ENCODE data around the gene PPP1R14B. TPM values are rescaled to one million over a fixed set of nuclear protein-coding genes. Genes with fewer than 3 reads are reported as not detected.
A peak's percentile ranks its signal among the peaks of the same experiment; 100 is the strongest.

The PPP1R14B gene
- total and polyA plus RNA-seq, 2 of the 13 experiments (the other 11 are each of a cell fraction or from before 2014, with no cell fraction given) = 110 to 148 TPM

DNA sequence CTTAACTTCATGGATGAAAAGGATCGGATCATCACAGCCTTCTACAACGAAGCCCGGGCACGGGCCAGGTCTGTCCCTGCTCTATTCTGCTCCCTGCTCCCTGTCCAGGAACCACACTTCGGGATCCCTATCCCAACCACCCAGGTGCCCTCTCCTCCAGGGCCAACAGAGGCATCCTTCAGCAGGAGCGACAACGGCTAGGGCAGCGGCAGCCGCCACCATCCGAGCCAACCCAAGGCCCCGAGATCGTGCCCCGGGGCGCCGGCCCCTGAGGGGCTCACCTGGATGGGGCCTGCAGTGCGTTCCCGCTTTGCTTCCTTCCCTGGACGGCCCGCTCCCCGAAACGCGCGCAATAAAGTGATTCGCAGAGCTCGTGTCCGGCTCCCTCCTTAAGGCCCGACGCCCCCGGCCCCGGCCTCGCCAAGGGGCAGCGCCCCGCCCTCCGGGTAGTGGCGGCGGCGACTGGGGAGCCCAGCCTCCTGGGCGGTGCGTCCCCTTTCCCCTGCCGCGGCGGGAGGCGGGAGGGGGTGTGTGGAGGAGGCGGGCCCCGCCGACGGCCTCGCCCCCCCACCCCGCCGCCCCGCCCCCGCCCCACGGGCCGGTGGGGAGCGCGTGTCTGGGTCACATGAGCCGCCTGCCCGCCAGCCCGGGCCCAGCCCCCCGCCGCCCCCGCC is 12.7 kb downstream of the PPP1R14B start, which contains the start of gene VEGFB (continued):
- TF ChIP-seq NRL (CRISPR knock-in tag; IDR thresholded peaks at IDR 0.05; ENCODE audit: borderline replicate concordance) (no peak), SAP130 (CRISPR knock-in tag; IDR thresholded peaks at IDR 0.05; ENCODE audit: low read depth) (peak; percentile 28; the same call in 1 of the 2 replicates), ZNF275 (CRISPR knock-in tag; IDR thresholded peaks at IDR 0.05; ENCODE audit: borderline replicate concordance) (no peak), ZNF451 (CRISPR knock-in tag; IDR thresholded peaks at IDR 0.05) (no peak), BRCA1 (CRISPR knock-in tag; IDR thresholded peaks at IDR 0.05) (no peak), ZNF776 (CRISPR knock-in tag; IDR thresholded peaks at IDR 0.05) (no peak), AGO2 (optimal IDR thresholded peaks at IDR 0.05; ENCODE audit: low read depth, low read length) (peak; percentile 78), ZFY (CRISPR knock-in tag; IDR thresholded peaks at IDR 0.05) (peak; percentile 9; the same call in 1 of the 2 replicates), ZNF687 (CRISPR knock-in tag; IDR thresholded peaks at IDR 0.05) (peak; percentile 58), ZNF34 (CRISPR knock-in tag; IDR thresholded peaks at IDR 0.05; ENCODE audit: borderline replicate concordance) (no peak), RARA (CRISPR knock-in tag; IDR thresholded peaks at IDR 0.05) (peak; percentile 7; the same call in 1 of the 2 replicates), CCAR2 (optimal IDR thresholded peaks at IDR 0.05; ENCODE audit: low read depth, low read length) (no peak), ZNF598 (CRISPR knock-in tag; IDR thresholded peaks at IDR 0.05; ENCODE audit: borderline replicate concordance) (no peak), ZFYVE20 (CRISPR knock-in tag; IDR thresholded peaks at IDR 0.05; ENCODE audit: borderline replicate concordance, low read depth) (no peak), KLF15 (CRISPR knock-in tag; IDR thresholded peaks at IDR 0.05; ENCODE audit: borderline replicate concordance) (no peak), ZNF24 (IDR thresholded peaks at IDR 0.05) (no peak), MAFF (IDR thresholded peaks at IDR 0.05; ENCODE audit: low read depth, low read length) (no peak), ZNF124 (CRISPR knock-in tag; IDR thresholded peaks at IDR 0.05) (no peak), ZNF75D (CRISPR knock-in tag; IDR thresholded peaks at IDR 0.05; ENCODE audit: borderline replicate concordance) (no peak), ZFP62 (CRISPR knock-in tag; IDR thresholded peaks at IDR 0.05) (no peak), PAWR (CRISPR knock-in tag; IDR thresholded peaks at IDR 0.05; ENCODE audit: borderline replicate concordance) (no peak), SALL1 (CRISPR knock-in tag; IDR thresholded peaks at IDR 0.05) (peak; percentile 51; the same call in 1 of the 2 replicates), ZNF83 (CRISPR knock-in tag; IDR thresholded peaks at IDR 0.05; ENCODE audit: borderline replicate concordance) (no peak), ZBTB7A (CRISPR knock-in tag; IDR thresholded peaks at IDR 0.05) (no peak), RNF2 (conservative IDR thresholded peaks at IDR 0.05; ENCODE audit: low read depth) (no peak), ISX (CRISPR knock-in tag; conservative IDR thresholded peaks at IDR 0.05) (no peak), ZNF570 (CRISPR knock-in tag; IDR thresholded peaks at IDR 0.05; ENCODE audit: borderline replicate concordance) (no peak)

Measured in HepG2 (cell line).